Smooth muscle cell of the pulmonary artery (primary cell): ENCODE measurements around the gene TWIST1. TPM values are rescaled to one million over a fixed set of nuclear protein-coding genes. Genes with fewer than 3 reads are reported as not detected.

Source experiments
- total RNA-seq: library from RNA; depleted of rRNA; stranded (reverse); fragments of >200 nt; gene quantifications from 2 replicates; pipeline ENCODE4 v1.2.3, GENCODE V29; 2014

TWIST1 gene
- total RNA-seq: 30.5 and 44.1 TPM in 2 replicates

GRCh38 chr7:19117091-19117869, at the start of gene TWIST1:
TSS of gene TWIST1 (minus strand) at chr7:19117636. CDS start at chr7:19117321, 315 bp downstream.

GRCh38 chr7:19144661-19145433, 27.4 kb upstream of the TWIST1 start, which contains the start of gene FERD3L:
TSS of gene FERD3L (minus strand) at chr7:19145421. CDS start at chr7:19145362, 59 bp downstream.

Other genes starting within 250 kb of the TWIST1 start
- gene FERD3L, start 27.8 kb upstream of the TWIST1 start, total RNA-seq: not detected in 2 replicates